ENCODE data around the gene LRRC2. TPM values are rescaled to one million over a fixed set of nuclear protein-coding genes. Genes with fewer than 3 reads are reported as not detected.

The LRRC2 gene, protein sequence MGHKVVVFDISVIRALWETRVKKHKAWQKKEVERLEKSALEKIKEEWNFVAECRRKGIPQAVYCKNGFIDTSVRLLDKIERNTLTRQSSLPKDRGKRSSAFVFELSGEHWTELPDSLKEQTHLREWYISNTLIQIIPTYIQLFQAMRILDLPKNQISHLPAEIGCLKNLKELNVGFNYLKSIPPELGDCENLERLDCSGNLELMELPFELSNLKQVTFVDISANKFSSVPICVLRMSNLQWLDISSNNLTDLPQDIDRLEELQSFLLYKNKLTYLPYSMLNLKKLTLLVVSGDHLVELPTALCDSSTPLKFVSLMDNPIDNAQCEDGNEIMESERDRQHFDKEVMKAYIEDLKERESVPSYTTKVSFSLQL
- total RNA-seq (1 to 10 TPM in 4 of 5 donors, not detected in 1; 1.7 to 4.6 (median 1.8) TPM), polyA plus RNA-seq (1 to 10 TPM; 1.0 to 2.1 (median 1.5) TPM)
- long read RNA-seq, donor 1 = 0 reads
- long read RNA-seq, donor 2 = 0 reads
- long read RNA-seq, donor 3 = 0 reads
- long read RNA-seq, donor 4 = 0 reads
- long read RNA-seq, donor 5 = 0 reads
- long read RNA-seq, donor 6 = 0 reads
- long read RNA-seq, donor 7, full-length matches to known transcripts = 1 of 1 reads
- long read RNA-seq, donor 7, partial matches to known transcripts = 0 of 1 reads
- long read RNA-seq, donor 7, other reads (novel, unspliced or antisense) = 0 of 1 reads
- long read RNA-seq, donor 8 = 0 reads
- long read RNA-seq, donor 9 = 0 reads
- long read RNA-seq, donor 10 = 0 reads

DNA sequence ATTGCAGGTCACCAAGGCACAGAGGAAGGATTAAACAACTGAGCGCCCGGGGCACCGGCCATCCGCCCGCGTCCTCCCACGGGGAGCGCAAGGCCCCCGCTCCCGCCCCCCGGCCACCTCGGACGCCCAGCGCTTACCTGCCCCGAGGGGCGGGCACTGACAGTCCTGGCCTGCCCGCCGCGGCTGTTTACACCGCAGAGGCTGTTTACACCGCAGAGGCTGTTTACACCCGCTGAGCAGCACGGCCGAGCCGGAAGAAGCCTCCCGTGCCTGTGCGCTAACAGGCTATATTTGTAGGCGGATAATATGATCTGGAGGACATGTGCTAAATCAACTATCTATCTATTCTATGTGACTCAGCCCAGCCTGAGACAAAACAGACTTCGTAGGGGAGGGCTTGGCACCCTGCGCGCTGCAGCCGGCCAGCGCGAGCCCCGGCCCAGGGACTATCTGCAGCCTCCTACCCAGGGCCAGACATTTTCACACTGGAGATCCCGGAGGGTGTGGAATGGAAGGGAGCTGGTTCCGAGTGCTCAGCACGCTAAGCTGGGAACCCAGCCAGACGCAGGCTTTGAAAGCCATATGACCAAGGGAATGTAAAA, at the start of gene LRRC2:
TSS of gene LRRC2 (minus strand) at position 263 of the 602 bp plus-strand sequence. CDS start 14,711 bp downstream, outside the sequence.
- Histone ChIP-seq H3K9me3 (peaks cover 0 to 6% (median 5%) of the 10 kb centered on the region in 4 donors), H3K27me3 (peaks cover 0 to 18% (median 5%) of the 10 kb centered on the region in 3 donors), H3K4me3 (peak within 1 kb of the TSS; percentile 55 to 75 (median 62)), H3K27ac (peak within 1 kb of the TSS; percentile 39 to 79 (median 56)), H3K36me3 (no peaks in the 10 kb centered on the region), H3K4me1 (peaks cover 0 to 24% (median 18%) of the 10 kb centered on the region in 4 donors)
- DNase-seq = peak; percentile 73 to 81
- WGBS, 5 donors = 2 to 5% (median 2%) methylated on average over 17 to 39 of the region's 39 CpGs
- intact Hi-C loops (cut with DNase I; ENCODE audit: low total_unique reads) = no loop called here
- TF ChIP-seq, protein P1, sequence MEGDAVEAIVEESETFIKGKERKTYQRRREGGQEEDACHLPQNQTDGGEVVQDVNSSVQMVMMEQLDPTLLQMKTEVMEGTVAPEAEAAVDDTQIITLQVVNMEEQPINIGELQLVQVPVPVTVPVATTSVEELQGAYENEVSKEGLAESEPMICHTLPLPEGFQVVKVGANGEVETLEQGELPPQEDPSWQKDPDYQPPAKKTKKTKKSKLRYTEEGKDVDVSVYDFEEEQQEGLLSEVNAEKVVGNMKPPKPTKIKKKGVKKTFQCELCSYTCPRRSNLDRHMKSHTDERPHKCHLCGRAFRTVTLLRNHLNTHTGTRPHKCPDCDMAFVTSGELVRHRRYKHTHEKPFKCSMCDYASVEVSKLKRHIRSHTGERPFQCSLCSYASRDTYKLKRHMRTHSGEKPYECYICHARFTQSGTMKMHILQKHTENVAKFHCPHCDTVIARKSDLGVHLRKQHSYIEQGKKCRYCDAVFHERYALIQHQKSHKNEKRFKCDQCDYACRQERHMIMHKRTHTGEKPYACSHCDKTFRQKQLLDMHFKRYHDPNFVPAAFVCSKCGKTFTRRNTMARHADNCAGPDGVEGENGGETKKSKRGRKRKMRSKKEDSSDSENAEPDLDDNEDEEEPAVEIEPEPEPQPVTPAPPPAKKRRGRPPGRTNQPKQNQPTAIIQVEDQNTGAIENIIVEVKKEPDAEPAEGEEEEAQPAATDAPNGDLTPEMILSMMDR (IDR thresholded peaks at IDR 0.05) = no peak
- TF ChIP-seq POLR2AphosphoS5 (IDR thresholded peaks at IDR 0.05) = peak in 1 of 3 donors; percentile 34

DNA sequence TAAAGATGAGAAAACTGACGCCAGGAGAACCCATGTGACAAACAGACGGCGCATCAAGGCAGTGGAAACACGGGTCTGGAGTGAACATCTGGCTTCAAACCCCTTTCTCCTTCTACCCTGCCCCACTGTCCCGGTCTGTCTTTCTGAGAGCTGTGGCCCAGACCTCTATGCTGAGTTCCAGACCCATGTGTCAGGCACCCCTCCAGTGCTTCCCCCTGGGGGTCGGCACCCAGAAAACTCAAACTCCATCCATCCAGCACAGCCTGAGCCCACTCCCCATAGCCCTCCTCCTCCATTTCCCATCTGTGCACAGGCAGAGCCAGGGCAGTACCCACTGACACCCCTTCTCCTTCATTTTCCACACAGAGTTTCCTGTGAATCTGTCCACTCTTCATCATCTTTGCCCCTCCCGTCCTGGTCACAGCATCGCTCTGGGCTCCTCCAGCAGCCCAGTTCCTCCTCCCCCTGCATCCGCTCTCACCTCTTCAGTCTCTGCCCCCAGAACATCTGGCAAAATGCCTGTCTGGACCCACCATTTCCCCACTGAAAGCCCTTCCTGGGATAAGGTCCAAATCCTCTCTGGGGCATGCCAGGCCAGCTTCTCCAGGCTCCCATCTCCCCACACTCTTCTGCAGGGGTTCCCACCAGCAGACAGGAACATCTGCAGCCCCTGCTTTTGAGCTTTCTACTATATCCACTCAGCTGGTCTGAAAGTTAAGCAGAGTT, 49.1 kb upstream of the LRRC2 start:
- no peak overlapping the region for H3K27ac ChIP-seq
- intact Hi-C loops (cut with DNase I; ENCODE audit: low total_unique reads) = no loop called here
- H3K27me3 ChIP-seq = peaks cover 0 to 15% (median 0%) of the 10 kb centered on the region in 3 donors
- no peak for DNase-seq
- no peaks in the 10 kb centered on the region for H3K9me3 ChIP-seq
- no peak overlapping the region for H3K4me3 ChIP-seq
- no peaks in the 10 kb centered on the region for H3K36me3 ChIP-seq
- TF ChIP-seq EP300 (IDR thresholded peaks at IDR 0.05) (no peak), POLR2A (IDR thresholded peaks at IDR 0.05) (no peak), POLR2AphosphoS5 (IDR thresholded peaks at IDR 0.05) (no peak)
- TF ChIP-seq, protein P1 (IDR thresholded peaks at IDR 0.05) = no peak
- peaks cover 0 to 7% (median 2%) of the 10 kb centered on the region in 4 donors for H3K4me1 ChIP-seq
- 82 to 92% (median 88%) methylated on average over 9 of the region's 9 CpGs for WGBS, 5 donors

DNA sequence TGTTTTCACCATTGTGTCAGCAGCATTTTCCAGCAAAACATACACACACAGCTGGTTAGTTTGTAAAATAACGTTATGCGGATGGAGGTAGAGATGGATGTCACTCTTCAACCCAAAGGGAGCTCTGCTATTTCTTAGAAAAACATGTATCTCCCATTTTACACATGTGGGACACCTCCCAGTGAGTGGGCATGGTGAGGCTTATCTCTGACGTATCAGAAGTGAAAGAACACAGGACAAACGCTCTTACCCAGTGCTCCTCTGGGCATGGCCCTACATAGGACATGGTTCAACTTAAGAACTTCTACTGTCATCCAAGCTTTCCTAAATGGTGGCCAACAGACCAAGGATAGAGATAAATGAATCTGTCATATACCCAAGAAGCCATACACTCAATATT, 48.3 kb upstream of the LRRC2 start:
- Histone ChIP-seq H3K4me3 (no peak overlapping the region), H3K27me3 (peaks cover 0 to 14% (median 0%) of the 10 kb centered on the region in 3 donors), H3K4me1 (peaks cover 0 to 6% (median 0%) of the 10 kb centered on the region in 4 donors), H3K27ac (no peak overlapping the region), H3K9me3 (no peaks in the 10 kb centered on the region), H3K36me3 (no peaks in the 10 kb centered on the region)
- WGBS, 5 donors = 82 to 87% (median 85%) methylated on average over 4 of the region's 4 CpGs
- no peak for TF ChIP-seq EP300 (IDR thresholded peaks at IDR 0.05)
- TF ChIP-seq, protein P1 (IDR thresholded peaks at IDR 0.05) = no peak
- TF ChIP-seq POLR2AphosphoS5 (IDR thresholded peaks at IDR 0.05) = no peak
- no peak for TF ChIP-seq POLR2A (IDR thresholded peaks at IDR 0.05)
- DNase-seq = no peak
- intact Hi-C loops (cut with DNase I; ENCODE audit: low total_unique reads) = no loop called here
